GM12878 (cell line): Measurements from ENCODE around the gene ANHX. TPM values are rescaled to one million over a fixed set of nuclear protein-coding genes. Genes with fewer than 3 reads are reported as not detected.

ENCODE experiments used
- ATAC-seq: fragments of 200-7000 bp; cut with Tn5 transposase; 3 replicates; pipeline ENCODE4 v1.9.1; 2020; ENCODE audit warnings: mild to moderate bottlenecking, moderate library complexity
- BruUV-seq: library from RNA; stranded (reverse); fragments of 400-500 nt; replicated peaks from 2 replicates; lab custom pipeline; 2021; lab: Mats Ljungman, UMichigan
- CTCF ChIA-PET: fragments of 300-600 bp; sonication (Branson Sonifier 250); formaldehyde crosslinking; extraction: SDS; loops from one replicate; lab custom pipeline; 2021; ENCODE audit warnings: inconsistent platforms; lab: Yijun Ruan, JAX
- POLR2A ChIA-PET: fragments of 350-600 bp; formaldehyde crosslinking; extraction: SDS; loops from one replicate; lab custom pipeline; 2021; ENCODE audit warnings: inconsistent platforms; lab: Charles Lee
- RAD21 ChIA-PET: fragments of 300-600 bp; sonication (Branson Sonifier 250); formaldehyde crosslinking; loops from one replicate; lab custom pipeline; 2023; ENCODE audit warnings: antibody characterized with exemption; ENCODE audit not compliant: unreplicated experiment; lab: Charles Lee
- SMC1A ChIA-PET: fragments of 300-600 bp; sonication (Branson Sonifier 250); formaldehyde crosslinking; loops from one replicate; lab custom pipeline; 2023; ENCODE audit not compliant: unreplicated experiment, uncharacterized antibody; lab: Charles Lee
- DNase-seq: peaks from one replicate; pipeline ENCODE4 v3.0.0-alpha.2; 2011; ENCODE audit warnings: low read depth, low spot score
- FAIRE-seq: peaks from 3 replicates; lab custom pipeline; 2011; peaks lifted over from hg19 to GRCh38; lab: Jason Lieb, UNC
- H2AFZ ChIP-seq: 2 replicates; pipeline ENCODE4 v1.6.0; 2011; ENCODE audit warnings: low read depth, low read length, control low read depth; ENCODE audit not compliant: control insufficient read depth
- H3K27ac ChIP-seq: 2 replicates; pipeline ENCODE4 v1.5.1; 2011; ENCODE audit warnings: control low read depth; ENCODE audit not compliant: control insufficient read depth, insufficient read depth
- H3K27me3 ChIP-seq, 2 experiments: replicated peaks in 1 of 2; 2 replicates each; pipeline versions ENCODE4 v1.6.0 to v1.6.1; 2011; ENCODE audit warnings: low read length in 1 of 2; ENCODE audit not compliant: control insufficient read depth in 2 of 2, insufficient read depth in 2 of 2
- H3K36me3 ChIP-seq, 2 experiments: 2 replicates each; pipeline ENCODE4 v1.5.1; 2011; ENCODE audit warnings: low read length in 1 of 2; ENCODE audit not compliant: control insufficient read depth in 2 of 2, insufficient read depth in 2 of 2
- H3K4me1 ChIP-seq: 2 replicates; pipeline ENCODE4 v1.6.1; 2011; ENCODE audit warnings: mild to moderate bottlenecking, low read length, moderate library complexity, mixed read lengths; ENCODE audit not compliant: control insufficient read depth, insufficient read depth
- H3K4me2 ChIP-seq: 2 replicates; pipeline ENCODE4 v1.6.0; 2011; ENCODE audit warnings: control low read depth; ENCODE audit not compliant: control insufficient read depth, insufficient read depth
- H3K4me3 ChIP-seq: fragments of 200-600 bp; sonication (generic); 2 replicates; pipeline ENCODE4 v1.5.1; 2016
- H3K79me2 ChIP-seq: 2 replicates; pipeline ENCODE4 v1.6.0; 2011; ENCODE audit warnings: low read length; ENCODE audit not compliant: control insufficient read depth, insufficient read depth
- H3K9ac ChIP-seq: 2 replicates; pipeline ENCODE4 v1.8.0; 2011; ENCODE audit warnings: low read length, control low read depth, mixed read lengths; ENCODE audit not compliant: control insufficient read depth, insufficient read depth
- H3K9me3 ChIP-seq: replicated peaks from 3 replicates; pipeline ENCODE4 v1.5.1; 2011; ENCODE audit warnings: mild to moderate bottlenecking, low read length; ENCODE audit not compliant: control insufficient read depth, insufficient read depth
- H4K20me1 ChIP-seq: 2 replicates; pipeline ENCODE4 v1.6.0; 2011; ENCODE audit not compliant: control insufficient read depth, insufficient read depth
- E2F8 ChIP-seq: fragments of 450-650 bp; IDR thresholded peaks from 2 replicates; pipeline ENCODE4 v1.6.1; 2018; ENCODE audit warnings: mild to moderate bottlenecking, low read depth, moderate library complexity; ENCODE audit not compliant: partially characterized antibody
- ESRRA ChIP-seq: IDR thresholded peaks from 2 replicates; pipeline ENCODE4 v1.6.1; 2012; ENCODE audit warnings: mild to moderate bottlenecking, low read length, improper control_type of control experiment
- FOS ChIP-seq: IDR thresholded peaks from 3 replicates; pipeline ENCODE4 v1.6.1; 2011; ENCODE audit warnings: borderline replicate concordance; ENCODE audit not compliant: insufficient read length; ENCODE audit errors: extremely low read depth
- IKZF2 ChIP-seq, 2 experiments: fragments of 450-650 bp; IDR thresholded peaks; 2 replicates each; pipeline ENCODE4 v1.6.1; 2017; ENCODE audit warnings: mild to moderate bottlenecking in 2 of 2, moderate library complexity in 2 of 2
- IRF5 ChIP-seq: fragments of 450-650 bp; IDR thresholded peaks from 2 replicates; pipeline ENCODE4 v1.6.1; 2017; ENCODE audit warnings: borderline replicate concordance
- MAX ChIP-seq: IDR thresholded peaks from 2 replicates; pipeline ENCODE4 v1.6.1; 2012; ENCODE audit warnings: low read depth, low read length, improper control_type of control experiment
- NFYB ChIP-seq: IDR thresholded peaks from 2 replicates; pipeline ENCODE4 v1.6.1; 2011; ENCODE audit warnings: low read depth, mild to moderate bottlenecking, low read length, improper control_type of control experiment, moderate library complexity; ENCODE audit not compliant: insufficient read depth
- NR2C1 ChIP-seq: fragments of 450-650 bp; IDR thresholded peaks from 2 replicates; pipeline ENCODE4 v1.6.1; 2017; ENCODE audit warnings: antibody characterized with exemption, mild to moderate bottlenecking, moderate library complexity
- RCOR1 ChIP-seq: conservative IDR thresholded peaks from 2 replicates; pipeline ENCODE4 v1.6.1; 2012; ENCODE audit warnings: low read depth, low read length, improper control_type of control experiment
- RUNX3 ChIP-seq: IDR thresholded peaks from 2 replicates; pipeline ENCODE4 v1.6.1; 2012; ENCODE audit warnings: low read length, inconsistent platforms
- SKIL ChIP-seq: fragments of 450-650 bp; IDR thresholded peaks from 2 replicates; pipeline ENCODE4 v1.6.1; 2017; ENCODE audit warnings: mild to moderate bottlenecking, low read depth, inconsistent platforms; ENCODE audit not compliant: poor library complexity, severe bottlenecking
- USF2 ChIP-seq: IDR thresholded peaks from 2 replicates; pipeline ENCODE4 v1.6.1; 2011; ENCODE audit warnings: low read depth, low read length, improper control_type of control experiment, borderline replicate concordance
- ZNF217 ChIP-seq: fragments of 450-650 bp; IDR thresholded peaks from 2 replicates; pipeline ENCODE4 v1.6.1; 2017; ENCODE audit warnings: antibody characterized with exemption, mild to moderate bottlenecking
- WGBS: methylation state at CpG from one replicate; pipeline ENCODE4 v1.1.6; 2016; ENCODE audit warnings: low lambda C conversion rate; ENCODE audit not compliant: insufficient replicate concordance, insufficient coverage; ENCODE audit errors: missing lambda C conversion rate; 5-methylcytosine and 5-hydroxymethylcytosine counted together
- in situ Hi-C: fragments of 300-500 bp; cut with MboI; formaldehyde crosslinking; loops from 9 replicates; pipeline ENCODE4 v1.14.3; 2018; ENCODE audit warnings: mixed read lengths
- intact Hi-C: fragments of 100-400 bp; cut with micrococcal nuclease; formaldehyde crosslinking; loops from one replicate; pipeline ENCODE4 v1.14.2; 2022; ENCODE audit not compliant: unreplicated experiment
- polyA plus RNA-seq, 11 experiments: library from polyadenylated mRNA; depleted of rRNA in 4 of 11; unstranded in 6 of 11; stranded (reverse) in 5 of 11; fragments of >200 nt; fragmentation: Nextera tagmentation in 4 of 11; fragmentation: Illumina TruSeq in 1 of 11; extraction: Ambion mirVana in 4 of 11; extraction: Trizol in 1 of 11; gene quantifications; 1 replicate in 1 of 11; 2 replicates in 10 of 11; pipeline versions ENCODE4 v1.2.1 to v1.2.3, GENCODE V29; 2011 to 2016; ENCODE audit warnings: inconsistent platforms in 2 of 11, missing spikeins in 2 of 11, low read depth in 1 of 11
- total RNA-seq, 4 experiments: library from RNA; depleted of rRNA in 3 of 4; stranded (reverse); fragments of >200 nt in 3 of 4; fragmentation: Illumina TruSeq in 1 of 4; extraction: Trizol in 1 of 4; gene quantifications; 2 replicates each; pipeline versions ENCODE4 v1.2.1 to v1.2.3, GENCODE V29; 2013 to 2021

Gene ANHX
- total and polyA plus RNA-seq, 10 of the 15 experiments (the other 5 are each of a cell fraction or from before 2014, with no cell fraction given) = not detected

GRCh38 chr12:133192847-133193246 lies 42.8 kb downstream of the ANHX start (continued):
- TF ChIP-seq USF2 = no peak
- TF ChIP-seq SKIL = no peak
- TF ChIP-seq ESRRA = no peak
- TF ChIP-seq MAX = no peak
- TF ChIP-seq NFYB = no peak

GRCh38 chr12:133190176-133190575 lies 45.5 kb downstream of the ANHX start:
- ChIA-PET POLR2A (no interaction called here), CTCF (no interaction called here), RAD21 (no interaction called here), SMC1A (no interaction called here)
- no peak for ATAC-seq
- Histone ChIP-seq H3K36me3 (peaks cover 17 to 67% of the 10 kb centered on the region in 2 experiments), H3K27me3 (no peaks in the 10 kb centered on the region), H3K4me3 (no peak overlapping the region), H3K4me1 (no peaks in the 10 kb centered on the region), H3K9me3 (peaks cover 50% of the 10 kb centered on the region), H2AFZ (no peak overlapping the region), H3K4me2 (no peak overlapping the region), H3K79me2 (no peaks in the 10 kb centered on the region), H4K20me1 (no peaks in the 10 kb centered on the region), H3K27ac (no peak overlapping the region), H3K9ac (no peak overlapping the region)
- BruUV-seq = no TSS peak
- no peak for DNase-seq
- in situ Hi-C loops (no loop called here), intact Hi-C loops (no loop called here)
- FAIRE-seq = no peak
- TF ChIP-seq RUNX3 = no peak
- TF ChIP-seq E2F8 = no peak
- TF ChIP-seq IRF5 = no peak
- no peak for TF ChIP-seq NR2C1
- no peak for TF ChIP-seq ZNF217
- no peak for TF ChIP-seq IKZF2 (IDR thresholded peaks at IDR 0.05)
- TF ChIP-seq FOS = no peak
- TF ChIP-seq RCOR1 = no peak
- 100% methylated on average over 2 of the region's 2 CpGs for WGBS
